DMS114 treated with DMSO at 0.1 percent for 48 hours (cell line): ENCODE measurements around the gene RRP9.
"Not testable (repeated sequence)": the region's sequence is repeated elsewhere in the genome, so short reads cannot be mapped to it uniquely, and the experiment has no call there.

Experiments used
- DNase-seq: peaks from one replicate; lab custom pipeline; 2025; ENCODE audit not compliant: unreplicated experiment; lab: John Stamatoyannopoulos, UW

RRP9 gene

DNA sequence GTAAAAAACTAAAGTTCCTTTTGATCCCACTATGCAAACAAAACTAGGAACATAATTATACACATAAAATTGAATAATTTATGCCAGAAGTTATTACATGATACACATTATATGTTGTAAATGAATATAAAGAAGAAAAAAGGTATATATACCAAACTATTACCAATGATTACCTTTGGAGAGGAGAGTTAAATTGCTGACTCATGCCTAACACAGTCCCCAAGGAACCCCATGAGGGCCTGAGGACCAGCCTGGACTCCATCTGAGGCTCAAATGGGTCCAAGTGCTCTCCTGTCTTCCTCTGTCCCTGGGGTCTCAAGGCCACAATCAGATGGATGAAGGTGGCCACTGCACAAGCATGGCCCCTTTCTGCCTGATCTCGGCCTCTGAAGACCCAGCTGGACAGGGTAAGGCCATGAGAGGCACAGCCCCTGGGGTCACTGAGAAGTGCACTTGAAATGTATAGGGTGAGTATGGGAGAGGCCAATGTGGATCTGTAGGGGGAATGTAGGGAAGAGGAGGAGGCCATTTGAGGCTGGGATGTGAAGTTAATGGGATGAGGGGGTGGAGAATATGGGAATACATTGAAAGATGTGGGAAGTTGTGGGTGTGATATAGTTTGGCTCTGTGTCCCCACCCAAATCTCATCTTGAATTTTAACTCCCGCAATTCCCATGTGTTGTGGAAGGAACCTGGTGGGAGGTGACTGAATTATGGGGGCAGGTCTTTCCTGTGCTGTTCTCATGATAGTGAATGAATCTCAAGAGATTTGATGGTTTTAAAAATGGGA is 37.5 kb downstream of the RRP9 start:
- DNase-seq: no peak

DNA sequence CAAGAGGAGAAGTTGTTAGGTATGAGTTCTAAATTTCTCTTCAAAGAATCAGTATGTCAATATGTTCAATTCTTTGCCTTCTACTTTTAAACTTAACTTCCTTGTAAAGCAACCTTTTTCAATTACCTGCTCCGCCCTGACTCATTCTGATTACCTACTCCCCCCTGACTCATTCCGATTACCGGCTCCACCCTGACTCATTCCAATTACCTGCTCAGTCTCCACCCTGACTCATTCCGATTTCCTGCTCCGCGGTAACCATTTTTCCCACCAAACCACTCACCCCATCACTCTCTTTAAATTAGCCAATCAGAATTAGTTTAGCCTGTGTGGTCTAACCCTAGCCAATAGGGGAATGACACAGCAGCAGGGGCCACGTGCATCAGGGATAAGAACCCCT is 39.3 kb downstream of the RRP9 start:
- not testable (repeated sequence) for DNase-seq

DNA sequence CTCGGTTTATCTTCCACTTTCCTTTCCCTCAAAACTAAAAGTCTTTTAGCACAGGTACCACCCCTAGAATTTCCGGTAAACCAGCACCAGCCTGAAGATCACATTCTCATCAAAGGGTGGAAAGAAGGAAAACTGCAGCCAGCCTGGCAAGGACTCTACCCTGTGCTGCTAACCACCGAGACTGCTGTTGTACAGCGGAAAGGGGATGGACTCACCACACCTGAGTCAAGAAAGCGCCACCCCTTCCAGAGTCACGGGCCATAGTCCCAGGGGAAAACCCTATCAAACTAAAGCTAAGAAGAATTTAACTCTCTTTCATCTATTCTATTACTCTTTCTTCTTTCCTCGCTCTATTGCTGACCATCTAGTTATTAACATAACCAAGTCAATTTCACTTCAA is 41.7 kb downstream of the RRP9 start:
- not testable (repeated sequence) for DNase-seq

DNA sequence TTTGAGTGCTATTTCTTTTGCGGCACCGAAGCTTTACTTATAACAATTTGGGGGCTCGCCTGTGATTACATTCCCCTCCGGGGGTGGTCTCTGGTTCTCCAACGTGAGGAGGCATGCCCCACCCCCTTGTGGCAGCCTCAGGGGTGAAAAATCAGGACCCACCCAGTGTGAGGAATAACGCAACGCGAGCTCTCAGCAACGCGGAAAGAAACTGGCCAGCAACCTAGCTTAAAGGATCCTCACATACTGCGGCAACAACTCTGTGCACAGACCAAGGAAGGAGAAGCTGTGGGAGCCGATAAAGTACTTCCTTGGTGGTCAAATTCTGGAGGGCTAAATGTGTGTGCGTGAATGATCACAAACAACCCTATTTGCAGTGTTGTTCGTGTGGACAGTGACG is 44.3 kb downstream of the RRP9 start:
- DNase-seq: no peak

DNA sequence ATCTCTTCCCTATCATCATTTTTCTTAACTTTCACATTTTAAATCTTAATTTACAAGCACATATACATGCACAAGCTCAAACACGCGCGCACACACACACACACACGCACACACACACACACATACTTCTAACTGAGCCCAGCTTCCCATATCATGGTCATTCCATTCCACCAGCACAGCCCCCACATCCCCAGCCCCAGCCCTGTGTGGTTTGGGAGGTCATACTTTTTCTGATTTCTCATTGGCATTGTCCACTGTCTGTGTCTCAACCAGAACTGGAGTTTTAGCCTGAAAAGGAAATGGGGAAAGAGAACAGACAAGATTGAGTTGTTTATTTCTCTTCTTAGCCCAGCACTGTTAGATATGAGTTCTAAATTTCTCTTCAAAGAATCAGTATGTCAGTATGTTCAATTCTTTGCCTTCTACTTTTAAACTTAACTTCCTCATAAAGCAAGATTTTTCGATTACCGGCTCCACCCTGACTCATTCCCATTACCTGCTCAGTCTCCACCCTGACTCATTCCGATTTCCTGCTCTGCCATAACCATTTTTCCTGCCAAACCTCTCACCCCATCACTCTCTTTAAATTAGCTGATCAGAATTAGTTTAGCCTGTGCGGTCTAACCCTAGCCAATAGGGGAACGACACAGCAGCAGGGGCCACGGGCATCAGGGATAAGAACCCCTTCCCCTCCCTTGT is 44.9 kb downstream of the RRP9 start:
- DNase-seq: no peak

DNA sequence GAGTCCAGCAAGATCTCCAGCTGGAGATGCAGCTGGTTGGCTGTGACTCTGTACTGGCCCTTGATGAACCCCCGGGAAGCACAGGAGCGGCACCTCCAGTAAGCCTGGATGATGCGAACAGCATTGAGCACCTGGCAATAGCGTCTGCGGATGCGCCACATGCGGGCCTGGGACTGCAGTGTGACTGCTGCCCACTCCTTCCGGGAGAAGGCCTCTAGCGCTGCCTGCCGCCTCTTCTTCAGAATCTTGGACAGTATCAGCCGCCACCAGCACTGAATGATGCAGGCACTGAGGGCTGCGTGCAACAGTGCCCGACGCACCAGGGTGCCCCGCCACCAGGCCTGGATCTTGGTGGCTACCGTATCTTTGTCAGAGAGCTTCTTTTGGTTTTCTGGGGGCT is 46.8 kb downstream of the RRP9 start:
- DNase-seq: no peak

DNA sequence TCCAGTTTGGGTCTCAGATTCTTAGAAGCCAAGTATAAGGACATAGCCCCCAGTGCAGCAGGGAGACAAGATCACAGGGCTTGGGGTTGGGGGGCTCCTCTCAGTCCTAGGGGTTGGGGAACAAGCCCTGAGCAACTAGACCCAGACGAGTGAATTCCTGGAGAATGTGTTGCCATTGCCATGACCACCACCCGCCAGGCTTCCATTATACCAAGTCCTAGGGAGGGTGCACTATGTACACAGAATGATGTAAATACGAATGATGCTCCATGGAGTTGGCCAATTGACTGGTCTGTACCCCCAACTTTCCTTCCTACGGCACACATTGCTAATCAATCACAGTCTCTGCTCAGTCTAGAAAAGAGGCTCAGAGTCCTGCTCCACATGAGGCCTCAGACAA is 47.3 kb downstream of the RRP9 start:
- no peak for DNase-seq

DNA sequence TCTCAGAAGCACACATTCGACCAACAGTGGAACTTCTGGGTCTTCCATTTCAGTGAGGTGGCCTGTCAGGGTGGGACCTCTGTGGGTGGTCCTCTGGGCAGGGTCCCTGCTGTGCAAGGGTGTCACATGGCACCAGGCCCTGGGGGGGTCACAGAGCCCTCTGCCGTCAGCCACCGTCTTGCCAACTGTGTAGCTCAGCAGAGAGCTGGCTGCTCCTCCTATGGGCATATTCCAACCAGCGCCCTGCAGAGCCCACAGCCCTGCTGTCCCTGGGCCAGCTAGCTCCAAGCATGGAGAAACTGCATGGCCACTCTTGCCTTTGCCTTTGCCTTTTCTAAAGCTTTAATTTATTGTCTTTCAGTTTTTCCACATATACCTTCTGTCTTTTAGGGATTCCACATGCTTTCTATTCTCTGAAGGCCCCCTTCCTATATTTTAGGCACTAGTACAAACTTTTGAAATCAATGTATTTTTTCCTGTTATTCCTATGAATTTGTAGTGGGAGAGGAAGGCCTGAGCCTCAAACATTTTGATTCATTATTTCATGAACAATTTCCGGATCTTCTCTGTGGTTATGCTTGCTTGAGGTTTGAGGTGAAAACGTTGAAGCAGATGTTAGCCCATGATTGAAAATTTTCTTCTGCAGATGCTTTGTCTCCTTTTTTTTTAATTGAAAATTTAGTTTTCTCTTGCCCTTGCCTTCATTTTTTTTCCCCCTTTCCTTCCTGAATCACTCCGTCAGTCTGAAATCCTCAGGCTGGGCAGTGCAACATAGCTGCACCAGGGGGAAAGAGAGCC is 50.3 kb downstream of the RRP9 start:
- DNase-seq: no peak

DNA sequence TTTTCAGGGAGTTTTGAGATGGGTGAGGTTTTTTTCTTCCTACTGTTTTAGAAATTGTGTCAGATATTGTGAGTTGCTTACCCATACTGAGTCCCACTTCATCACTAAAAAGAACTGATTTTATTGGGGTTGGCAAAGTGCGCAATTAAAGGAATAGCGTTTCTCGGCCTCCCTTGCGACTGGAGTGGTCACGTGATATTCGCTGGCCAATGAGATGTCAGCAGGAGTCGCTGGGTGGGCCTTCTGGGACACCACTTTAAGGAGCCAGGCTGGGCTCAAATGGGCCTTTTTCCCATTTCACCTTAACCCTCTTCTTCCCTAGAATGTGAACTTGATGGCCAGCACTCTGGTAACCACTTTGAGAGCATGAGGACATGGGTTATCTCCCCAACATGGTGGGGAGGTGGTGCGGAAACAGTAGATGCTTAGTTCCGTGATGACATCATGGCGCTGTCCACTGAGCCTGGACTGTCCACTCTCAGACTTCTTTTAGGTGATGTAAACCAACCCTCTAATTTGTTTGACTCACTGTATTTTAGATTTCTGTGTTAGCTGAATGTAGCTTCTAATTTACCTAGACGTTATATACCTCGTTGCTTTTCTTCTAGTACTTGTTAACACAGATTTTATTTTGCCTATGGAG is 53.1 kb downstream of the RRP9 start:
- no peak for DNase-seq

DNA sequence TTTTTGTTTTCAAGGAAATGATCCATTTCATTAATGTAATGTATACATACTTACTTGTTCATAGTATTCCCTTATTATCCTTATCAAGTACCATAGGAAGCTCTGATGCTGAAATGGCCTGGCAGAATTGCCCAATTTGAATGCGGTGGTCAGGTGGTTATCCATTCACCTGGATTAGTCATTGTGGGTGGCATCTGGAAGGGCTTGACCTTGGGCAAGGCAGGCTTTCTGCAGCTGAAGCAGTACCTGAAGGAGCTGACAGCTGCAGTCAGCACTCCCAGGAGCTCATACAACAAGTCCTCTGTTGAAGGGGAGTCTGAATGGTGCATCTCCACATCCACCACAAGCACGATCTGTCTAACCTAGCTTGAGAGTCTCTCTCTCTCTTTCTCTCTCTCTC is 54.1 kb downstream of the RRP9 start:
- no peak for DNase-seq

DNA sequence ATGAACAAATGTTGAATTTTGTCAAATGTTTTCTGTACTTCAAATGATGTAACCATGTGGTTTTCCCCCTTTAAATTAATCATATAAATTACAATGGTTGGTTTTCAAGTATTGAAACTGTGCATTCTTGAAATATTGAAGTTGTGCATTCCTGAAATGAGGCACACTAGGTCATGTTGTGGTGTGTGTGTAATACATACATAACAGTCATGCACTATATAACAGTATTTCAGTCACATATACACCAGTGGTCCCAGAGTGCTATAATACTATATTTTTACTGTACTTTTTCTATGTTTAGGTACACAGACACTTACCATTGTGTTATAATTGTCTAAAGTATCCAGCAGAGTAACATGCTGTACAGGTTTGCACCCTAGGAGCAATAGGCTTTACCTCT is 55.3 kb downstream of the RRP9 start:
- DNase-seq: no peak
